Gastrocnemius medialis (tissue), 4 donors: ENCODE data around the gene INAFM2.

Experiments used
- CTCF ChIP-seq, 5 experiments: fragments of 450-650 bp in 3 of 5; fragments of 200-600 bp in 2 of 5; sonication (generic) in 2 of 5; IDR thresholded peaks in 4 of 5; conservative IDR thresholded peaks in 1 of 5; 1 replicate in 4 of 5; 2 replicates in 1 of 5; pipeline ENCODE4 v1.5.1; 2016 to 2019; ENCODE audit warnings: antibody characterized with exemption in 5 of 5, mild to moderate bottlenecking in 3 of 5, moderate library complexity in 3 of 5
- POLR2A ChIP-seq, 2 donors: fragments of 450-650 bp; IDR thresholded peaks; one replicate each; pipeline ENCODE4 v1.6.1; 2017; ENCODE audit warnings: antibody characterized with exemption in 2 of 2, mild to moderate bottlenecking in 2 of 2, moderate library complexity in 2 of 2

GRCh38 chr15:40344631-40345120 is 21.2 kb downstream of the INAFM2 start:
- TF ChIP-seq POLR2A (IDR thresholded peaks at IDR 0.05) (no peak), CTCF (IDR thresholded peaks at IDR 0.05 in 4 of 5, conservative IDR thresholded peaks at IDR 0.05 in 1 of 5) (peak; percentile 61 to 85 (median 75))
